A549 (cell line): ENCODE results near the gene CYP19A1. TPM values are rescaled to one million over a fixed set of nuclear protein-coding genes. Genes with fewer than 3 reads are reported as not detected.

Experiments
- ATAC-seq, 2 experiments: fragments of 200-7000 bp in 1 of 2; fragments of >200 bp in 1 of 2; cut with Nextera tagmentation in 1 of 2; cut with Tn5 transposase in 1 of 2; 3 replicates each; pipeline versions ENCODE4 v1.8.0 to v1.9.1; 2018 to 2020; ENCODE audit warnings: mild to moderate bottlenecking in 1 of 2, moderate library complexity in 1 of 2
- CTCF ChIA-PET: fragments of 300-600 bp; sonication (Branson Sonifier 250); formaldehyde crosslinking; extraction: SDS; loops from one replicate; lab custom pipeline; 2021; ENCODE audit warnings: antibody characterized with exemption, inconsistent platforms; lab: Yijun Ruan, JAX
- POLR2A ChIA-PET: fragments of 350-600 bp; formaldehyde crosslinking; extraction: SDS; loops from one replicate; lab custom pipeline; 2021; ENCODE audit warnings: antibody characterized with exemption, inconsistent platforms; lab: Yijun Ruan, JAX
- DNase-seq, 2 experiments: peaks; one replicate each; pipeline versions ENCODE4 v3.0.0 to v3.0.0-alpha.2; 2011 to 2016; ENCODE audit warnings: low read depth in 1 of 2, low spot score in 1 of 2
- FAIRE-seq: peaks from 2 replicates; lab custom pipeline; 2011; peaks lifted over from hg19 to GRCh38; lab: Jason Lieb, UNC
- H3K27ac ChIP-seq, 2 experiments: fragments of >200 bp; sonication (Bioruptor Twin); formaldehyde crosslinking; 3 replicates each; pipeline ENCODE4 v1.5.1; 2016 to 2017
- H3K4me1 ChIP-seq: fragments of >200 bp; sonication (Bioruptor Twin); formaldehyde crosslinking; 3 replicates; pipeline ENCODE4 v1.6.1; 2016
- H3K4me2 ChIP-seq: fragments of >200 bp; sonication (Bioruptor Twin); formaldehyde crosslinking; 3 replicates; pipeline ENCODE4 v1.6.1; 2016
- H3K4me3 ChIP-seq: fragments of >200 bp; sonication (Bioruptor Twin); formaldehyde crosslinking; 3 replicates; pipeline ENCODE4 v1.5.1; 2016
- H3K9me3 ChIP-seq: fragments of >200 bp; sonication (Bioruptor Twin); formaldehyde crosslinking; 3 replicates; pipeline ENCODE4 v1.6.1; 2016
- BCL3 ChIP-seq: fragments of >200 bp; sonication (Bioruptor Twin); formaldehyde crosslinking; IDR thresholded peaks from 3 replicates; pipeline ENCODE4 v1.6.1; 2016
- CEBPB ChIP-seq, 2 experiments: fragments of >200 bp in 1 of 2; sonication (Bioruptor Twin) in 1 of 2; formaldehyde crosslinking in 1 of 2; IDR thresholded peaks; 2 replicates each; pipeline ENCODE4 v1.6.1; 2012 to 2016
- CHD2 ChIP-seq: fragments of 150-350 bp; IDR thresholded peaks from 2 replicates; pipeline ENCODE4 v1.6.1; 2014; ENCODE audit warnings: low read length; ENCODE audit not compliant: partially characterized antibody
- CHD4 ChIP-seq: fragments of 200-600 bp; sonication (generic); IDR thresholded peaks from 2 replicates; pipeline ENCODE4 v1.6.1; 2016; ENCODE audit warnings: antibody characterized with exemption, mild to moderate bottlenecking, borderline replicate concordance
- E2F6 ChIP-seq: IDR thresholded peaks from 2 replicates; pipeline ENCODE4 v1.6.1; 2012; ENCODE audit warnings: low read depth, borderline replicate concordance
- ELK1 ChIP-seq: fragments of 150-350 bp; IDR thresholded peaks from 2 replicates; pipeline ENCODE4 v1.6.1; 2014; ENCODE audit warnings: low read depth, mild to moderate bottlenecking, low read length
- EP300 ChIP-seq, 2 experiments: fragments of >200 bp; sonication (Bioruptor Twin); formaldehyde crosslinking; IDR thresholded peaks; 2 replicates in 1 of 2; 3 replicates in 1 of 2; pipeline ENCODE4 v1.6.1; 2016 to 2017
- FOSB ChIP-seq: fragments of 250-450 bp; sonication (Bioruptor Pico); IDR thresholded peaks from 2 replicates; pipeline ENCODE4 v1.5.0; 2020; ENCODE audit warnings: mild to moderate bottlenecking, moderate library complexity
- FOXS1 ChIP-seq: fragments of 250-450 bp; sonication (Bioruptor Pico); IDR thresholded peaks from 2 replicates; pipeline ENCODE4 v1.5.0; 2020; ENCODE audit warnings: mild to moderate bottlenecking, moderate library complexity
- HES2 ChIP-seq: fragments of >200 bp; sonication (Bioruptor Twin); formaldehyde crosslinking; IDR thresholded peaks from 2 replicates; pipeline ENCODE4 v1.6.1; 2016
- HEYL ChIP-seq: fragments of 250-450 bp; sonication (Bioruptor Pico); IDR thresholded peaks from 2 replicates; pipeline ENCODE4 v1.8.0; 2021; ENCODE audit warnings: mild to moderate bottlenecking, moderate library complexity
- HOXA7 ChIP-seq: fragments of 250-450 bp; sonication (Bioruptor Pico); IDR thresholded peaks from 2 replicates; pipeline ENCODE4 v1.5.0; 2020; ENCODE audit warnings: mild to moderate bottlenecking, moderate library complexity
- HOXB13 ChIP-seq: fragments of 250-450 bp; sonication (Bioruptor Pico); IDR thresholded peaks from 2 replicates; pipeline ENCODE4 v1.5.0; 2020; ENCODE audit warnings: low read depth, mild to moderate bottlenecking, moderate library complexity
- KDM5A ChIP-seq: fragments of 200-600 bp; sonication (generic); IDR thresholded peaks from 2 replicates; pipeline ENCODE4 v1.6.1; 2016; ENCODE audit warnings: antibody characterized with exemption, mild to moderate bottlenecking
- NFE2L2 ChIP-seq: fragments of 150-350 bp; conservative IDR thresholded peaks from 2 replicates; pipeline ENCODE4 v1.6.1; 2014; ENCODE audit warnings: low read length
- NPAS2 ChIP-seq: fragments of 250-450 bp; sonication (Bioruptor Pico); IDR thresholded peaks from 2 replicates; pipeline ENCODE4 v1.8.0; 2022; ENCODE audit warnings: mild to moderate bottlenecking, moderate library complexity, borderline replicate concordance
- PHF8 ChIP-seq: fragments of 200-600 bp; sonication (generic); IDR thresholded peaks from 2 replicates; pipeline ENCODE4 v1.6.1; 2016; ENCODE audit warnings: low read depth, mild to moderate bottlenecking, antibody characterized with exemption, moderate library complexity, borderline replicate concordance
- RAD21 ChIP-seq, 2 experiments: fragments of >200 bp in 1 of 2; sonication (Bioruptor Twin) in 1 of 2; formaldehyde crosslinking in 1 of 2; IDR thresholded peaks in 1 of 2; conservative IDR thresholded peaks in 1 of 2; 2 replicates in 1 of 2; 3 replicates in 1 of 2; pipeline ENCODE4 v1.6.1; 2012 to 2018; ENCODE audit warnings: inconsistent platforms in 1 of 2
- RARB ChIP-seq: fragments of 250-450 bp; sonication (Bioruptor Pico); IDR thresholded peaks from 2 replicates; pipeline ENCODE4 v1.8.0; 2021; ENCODE audit warnings: mild to moderate bottlenecking, moderate library complexity
- RNF2 ChIP-seq: fragments of 200-600 bp; sonication (generic); IDR thresholded peaks from 2 replicates; pipeline ENCODE4 v1.6.1; 2016; ENCODE audit warnings: low read depth, mild to moderate bottlenecking, antibody characterized with exemption, moderate library complexity, borderline replicate concordance
- TFCP2L1 ChIP-seq: fragments of 250-450 bp; sonication (Bioruptor Pico); IDR thresholded peaks from 2 replicates; pipeline ENCODE4 v1.5.0; 2021; ENCODE audit warnings: mild to moderate bottlenecking
- ZC3H11A ChIP-seq: fragments of 450-650 bp; IDR thresholded peaks from 2 replicates; pipeline ENCODE4 v1.6.1; 2014; ENCODE audit warnings: antibody characterized with exemption, mild to moderate bottlenecking
- WGBS: methylation state at CpG from one replicate; pipeline ENCODE4 v1.1.6; 2017; ENCODE audit errors: missing lambda C conversion rate; 5-methylcytosine and 5-hydroxymethylcytosine counted together
- polyA plus RNA-seq, 4 experiments: library from polyadenylated mRNA; depleted of rRNA in 3 of 4; stranded (reverse); fragments of >200 nt; fragmentation: RNase III in 1 of 4; extraction: RNeasy Plus Mini Kit Qiagen cat#74134 plus additional on column Dnase treatment in 1 of 4; gene quantifications; 2 replicates in 3 of 4; 3 replicates in 1 of 4; pipeline ENCODE4 v1.2.3, GENCODE V29; 2011 to 2017

The CYP19A1 gene
- polyA plus RNA-seq, 2 of the 4 experiments (the other 2 are of a cell fraction): 0.36 TPM; not detected in 1

GRCh38 chr15:51302480-51302879, 35.9 kb downstream of the CYP19A1 start:
- POLR2A ChIA-PET: no interaction called here

GRCh38 chr15:51299187-51300015, 39.0 kb downstream of the CYP19A1 start:
- DNase-seq: no peak
- ATAC-seq: no peak
- ChIA-PET CTCF (interaction anchor here (0.9 to 9.2 kb wide), 6 partner anchors 12 to 82 kb away, joined by 3 to 81 read pairs (median 10); no protein-coding TSS in a partner anchor), POLR2A (no interaction called here)
- H3K4me2 ChIP-seq: no peak overlapping the region
- no peak overlapping the region for H3K27ac ChIP-seq
- H3K9me3 ChIP-seq: no peaks in the 10 kb centered on the region
- 53% methylated on average over 5 of the region's 5 CpGs for WGBS
- H3K4me1 ChIP-seq: no peaks in the 10 kb centered on the region
- no peak overlapping the region for H3K4me3 ChIP-seq
- TF ChIP-seq CHD4 (no peak), HOXB13 (CRISPR knock-in tag) (no peak), E2F6 (no peak), BCL3 (no peak), ZC3H11A (no peak), FOXS1 (CRISPR knock-in tag) (no peak), NPAS2 (no peak), FOSB (no peak), CHD2 (no peak)
- no peak for FAIRE-seq

More at GRCh38 chr15:51302480-51302879, 35.9 kb downstream of the CYP19A1 start:
- DNase-seq (no peak), FAIRE-seq (no peak), ATAC-seq (no peak; a peak in 1 of 6 replicates)
- WGBS: 41% methylated on average over 6 of the region's 6 CpGs
- Histone ChIP-seq H3K4me3 (no peak overlapping the region), H3K9me3 (no peaks in the 10 kb centered on the region), H3K4me2 (no peak overlapping the region), H3K4me1 (no peaks in the 10 kb centered on the region), H3K27ac (no peak overlapping the region)
- TF ChIP-seq KDM5A: no peak
- TF ChIP-seq FOXS1 (CRISPR knock-in tag): no peak
- TF ChIP-seq EP300 (IDR thresholded peaks at IDR 0.05): no peak
- no peak for TF ChIP-seq TFCP2L1 (CRISPR knock-in tag)
- TF ChIP-seq HEYL (CRISPR knock-in tag): no peak
- no peak for TF ChIP-seq HOXA7 (CRISPR knock-in tag)
- TF ChIP-seq CEBPB (IDR thresholded peaks at IDR 0.05): no peak
- no peak for TF ChIP-seq RARB (CRISPR knock-in tag)
- no peak for TF ChIP-seq PHF8
- TF ChIP-seq RAD21 (conservative IDR thresholded peaks at IDR 0.05 in 1 of 2, IDR thresholded peaks at IDR 0.05 in 1 of 2): no peak
- no peak for TF ChIP-seq NFE2L2
- TF ChIP-seq HES2: no peak
- TF ChIP-seq ELK1: no peak
- TF ChIP-seq RNF2: no peak
- no peak for TF ChIP-seq NPAS2
- CTCF ChIA-PET: interaction anchor here (0.7 to 9.2 kb wide), 2 partner anchors 18 to 110 kb away, joined by 4 to 81 read pairs; no protein-coding TSS in a partner anchor
